Smooth muscle cell (in vitro differentiated cells): ENCODE data around the gene LYRM4. TPM values are rescaled to one million over a fixed set of nuclear protein-coding genes. Genes with fewer than 3 reads are reported as not detected.

Experiments
- DNase-seq: peaks from one replicate; lab custom pipeline; 2025; ENCODE audit not compliant: unreplicated experiment; lab: John Stamatoyannopoulos, UW
- H2AFZ ChIP-seq: fragments of 200-600 bp; sonication (generic); 2 replicates; pipeline ENCODE4 v1.6.0; 2016; ENCODE audit warnings: antibody characterized with exemption, low read depth, mild to moderate bottlenecking
- H3F3A ChIP-seq: fragments of 200-600 bp; sonication (generic); 2 replicates; pipeline ENCODE4 v1.6.0; 2017; ENCODE audit warnings: antibody characterized with exemption, low read depth
- H3K27ac ChIP-seq: fragments of 200-600 bp; sonication (generic); 2 replicates; pipeline ENCODE4 v1.5.1; 2016; ENCODE audit warnings: low read depth, mild to moderate bottlenecking
- H3K27me3 ChIP-seq: fragments of 200-600 bp; sonication (generic); 2 replicates; pipeline ENCODE4 v1.6.1; 2016; ENCODE audit warnings: low read depth, mild to moderate bottlenecking
- H3K36me3 ChIP-seq: fragments of 200-600 bp; sonication (generic); 2 replicates; pipeline ENCODE4 v1.5.1; 2016; ENCODE audit warnings: low read depth
- H3K4me1 ChIP-seq: fragments of 200-600 bp; sonication (generic); 2 replicates; pipeline ENCODE4 v1.5.1; 2016; ENCODE audit warnings: low read depth
- H3K4me2 ChIP-seq: fragments of 200-600 bp; sonication (generic); 2 replicates; pipeline ENCODE4 v1.6.0; 2016; ENCODE audit warnings: mild to moderate bottlenecking
- H3K4me3 ChIP-seq: fragments of 200-600 bp; sonication (generic); 2 replicates; pipeline ENCODE4 v1.5.1; 2016; ENCODE audit warnings: mild to moderate bottlenecking
- H3K79me2 ChIP-seq: fragments of 200-600 bp; sonication (generic); 2 replicates; pipeline ENCODE4 v1.6.0; 2016; ENCODE audit warnings: low read depth, mild to moderate bottlenecking
- H3K9ac ChIP-seq: fragments of 200-600 bp; sonication (generic); 2 replicates; pipeline ENCODE4 v1.6.0; 2016; ENCODE audit warnings: low read depth
- H3K9me3 ChIP-seq: fragments of 200-600 bp; sonication (generic); replicated peaks from 2 replicates; pipeline ENCODE4 v1.5.1; 2016; ENCODE audit warnings: low read depth
- H4K20me1 ChIP-seq: fragments of 200-600 bp; sonication (generic); 2 replicates; pipeline ENCODE4 v1.6.0; 2016; ENCODE audit warnings: low read depth
- CTCF ChIP-seq: fragments of 200-600 bp; sonication (generic); IDR thresholded peaks from 2 replicates; pipeline ENCODE4 v1.5.1; 2017; ENCODE audit warnings: borderline replicate concordance, mild to moderate bottlenecking, antibody characterized with exemption; ENCODE audit not compliant: insufficient read depth, poor library complexity, severe bottlenecking
- WGBS: methylation state at CpG from one replicate; pipeline ENCODE4 v1.1.7; 2016; ENCODE audit warnings: low lambda C conversion rate; 5-methylcytosine and 5-hydroxymethylcytosine counted together
- polyA plus RNA-seq: library from polyadenylated mRNA; unstranded; fragments of >200 nt; fragmentation: Nextera tagmentation; extraction: Ambion mirVana; gene quantifications from 2 replicates; pipeline ENCODE4 v1.2.1, GENCODE V29; 2016
- total RNA-seq: library from RNA; depleted of rRNA; stranded (reverse); fragments of >200 nt; gene quantifications from 2 replicates; pipeline ENCODE4 v1.2.3, GENCODE V29; 2014

The LYRM4 gene
- total and polyA plus RNA-seq, 2 experiments from 2014 or later, result 26.1 to 27.1 TPM

GRCh38 chr6:5107341-5107740 is 153.4 kb downstream of the LYRM4 start:
- H2AFZ ChIP-seq, result no peak overlapping the region
- H3K27me3 ChIP-seq, result no peaks in the 10 kb centered on the region
- H3K36me3 ChIP-seq, result no peaks in the 10 kb centered on the region
- no peaks in the 10 kb centered on the region for H4K20me1 ChIP-seq
- no peaks in the 10 kb centered on the region for H3K79me2 ChIP-seq
- H3K27ac ChIP-seq, result no peak overlapping the region
- no peaks in the 10 kb centered on the region for H3K4me1 ChIP-seq
- no peaks in the 10 kb centered on the region for H3K9me3 ChIP-seq
- no peak overlapping the region for H3K4me3 ChIP-seq
- no peak overlapping the region for H3K9ac ChIP-seq
- 95% methylated on average over 10 of the region's 10 CpGs for WGBS
- TF ChIP-seq CTCF, result no peak
- H3F3A ChIP-seq, result no peaks in the 10 kb centered on the region
- H3K4me2 ChIP-seq, result no peak overlapping the region
- DNase-seq, result no peak

GRCh38 chr6:5105146-5105545 is 155.6 kb downstream of the LYRM4 start:
- Histone ChIP-seq H3K27me3 (no peaks in the 10 kb centered on the region), H2AFZ (no peak overlapping the region), H3K36me3 (no peaks in the 10 kb centered on the region), H3K9ac (no peak overlapping the region), H3F3A (no peaks in the 10 kb centered on the region), H3K4me2 (no peak overlapping the region), H3K79me2 (no peaks in the 10 kb centered on the region), H3K27ac (no peak overlapping the region), H3K4me3 (no peak overlapping the region), H4K20me1 (no peaks in the 10 kb centered on the region), H3K4me1 (no peaks in the 10 kb centered on the region), H3K9me3 (no peaks in the 10 kb centered on the region)
- DNase-seq, result no peak
- TF ChIP-seq CTCF, result no peak
- 97% methylated on average over 10 of the region's 10 CpGs for WGBS

- H3K79me2 ChIP-seq, result no peaks in the 10 kb centered on the region
- no peaks in the 10 kb centered on the region for H3F3A ChIP-seq
- no peak for DNase-seq
- no peak overlapping the region for H3K4me3 ChIP-seq
- 96% methylated on average over 6 of the region's 6 CpGs for WGBS
- no peaks in the 10 kb centered on the region for H3K27me3 ChIP-seq
- no peak overlapping the region for H2AFZ ChIP-seq
- H3K27ac ChIP-seq, result no peak overlapping the region
- no peak overlapping the region for H3K4me2 ChIP-seq
- H3K4me1 ChIP-seq, result no peaks in the 10 kb centered on the region
- H3K36me3 ChIP-seq, result no peaks in the 10 kb centered on the region
- H3K9me3 ChIP-seq, result no peaks in the 10 kb centered on the region
- no peaks in the 10 kb centered on the region for H4K20me1 ChIP-seq
- H3K9ac ChIP-seq, result no peak overlapping the region
- no peak for TF ChIP-seq CTCF
These were observed 156.1 kb downstream of the LYRM4 start for GRCh38 chr6:5104667-5105066.

GRCh38 chr6:5103250-5103649 is 157.5 kb downstream of the LYRM4 start:
- no peak for DNase-seq
- WGBS, result 96% methylated on average over 8 of the region's 8 CpGs
- Histone ChIP-seq H3K79me2 (no peaks in the 10 kb centered on the region), H3K4me3 (no peak overlapping the region), H3K9ac (no peak overlapping the region), H3K27me3 (no peaks in the 10 kb centered on the region), H3K9me3 (no peaks in the 10 kb centered on the region), H2AFZ (no peak overlapping the region), H3K4me1 (no peaks in the 10 kb centered on the region), H3K4me2 (no peak overlapping the region), H3K27ac (no peak overlapping the region), H3K36me3 (no peaks in the 10 kb centered on the region), H4K20me1 (no peaks in the 10 kb centered on the region), H3F3A (no peaks in the 10 kb centered on the region)
- TF ChIP-seq CTCF, result no peak
